UCSD-AML1 (cell line): Measurements from ENCODE around the gene PFKFB4.
A peak's percentile ranks its signal among the peaks of the same experiment; 100 is the strongest.

Source experiments
- DNase-seq: peaks from one replicate; lab custom pipeline; 2025; ENCODE audit not compliant: unreplicated experiment; lab: John Stamatoyannopoulos, UW

The PFKFB4 gene

DNA sequence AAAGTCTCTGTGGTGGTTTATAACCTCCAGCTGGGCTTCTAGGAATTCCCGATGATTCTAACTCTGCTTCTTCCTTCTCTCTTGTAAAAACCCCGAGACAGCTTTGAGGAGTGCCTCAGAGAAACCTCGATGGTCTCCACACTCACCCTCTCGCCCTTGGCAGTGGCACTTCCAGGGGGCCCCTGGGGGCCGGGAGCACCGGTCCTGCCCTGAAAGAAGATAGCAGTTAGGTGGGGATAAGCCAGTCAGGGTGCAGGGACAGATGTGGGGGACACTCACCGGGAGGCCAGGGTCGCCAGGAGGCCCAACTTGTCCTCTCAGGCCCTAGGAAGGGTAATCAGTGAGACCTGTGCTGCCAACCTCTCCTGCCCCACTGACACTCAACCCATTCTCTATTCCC, 28.8 kb upstream of the PFKFB4 start:
- DNase-seq: no peak

- DNase-seq: no peak
Measured at GRCh38 chr3:48584836-48585235, 28.2 kb upstream of the PFKFB4 start.

- no peak for DNase-seq
Measured at GRCh38 chr3:48581621-48582481, 25.2 kb upstream of the PFKFB4 start.

- no peak for DNase-seq
Measured at GRCh38 chr3:48576647-48577046, 20.0 kb upstream of the PFKFB4 start.

- no peak for DNase-seq
Measured at GRCh38 chr3:48575366-48575765, 18.8 kb upstream of the PFKFB4 start.

DNA sequence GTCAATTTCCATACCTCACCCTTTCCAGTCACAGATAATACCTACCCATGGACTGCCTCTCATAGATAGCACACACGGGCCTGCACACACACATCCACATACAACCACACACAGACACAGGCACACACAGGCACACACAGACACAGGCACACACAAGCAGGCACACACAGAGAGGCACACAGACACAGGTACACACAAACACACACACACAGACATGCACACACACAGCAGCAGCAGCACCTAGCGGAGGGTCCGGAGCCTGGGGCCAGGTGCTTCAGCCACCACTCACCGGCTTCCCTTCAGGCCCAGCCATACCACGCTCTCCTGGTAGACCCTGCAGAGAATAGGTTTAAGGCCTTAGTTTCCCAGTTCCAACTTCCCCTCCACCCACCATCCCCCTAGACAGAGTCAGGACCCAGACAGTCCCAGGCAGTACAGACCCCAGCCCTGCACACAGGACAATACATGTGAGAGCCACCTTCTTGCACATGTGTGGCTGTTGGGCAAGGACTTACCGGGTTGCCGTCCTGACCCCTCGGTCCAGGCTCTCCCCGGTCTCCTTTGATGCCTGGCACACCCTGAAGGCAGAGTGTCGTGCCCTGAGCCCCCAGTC, 17.5 kb upstream of the PFKFB4 start:
- DNase-seq: no peak

DNA sequence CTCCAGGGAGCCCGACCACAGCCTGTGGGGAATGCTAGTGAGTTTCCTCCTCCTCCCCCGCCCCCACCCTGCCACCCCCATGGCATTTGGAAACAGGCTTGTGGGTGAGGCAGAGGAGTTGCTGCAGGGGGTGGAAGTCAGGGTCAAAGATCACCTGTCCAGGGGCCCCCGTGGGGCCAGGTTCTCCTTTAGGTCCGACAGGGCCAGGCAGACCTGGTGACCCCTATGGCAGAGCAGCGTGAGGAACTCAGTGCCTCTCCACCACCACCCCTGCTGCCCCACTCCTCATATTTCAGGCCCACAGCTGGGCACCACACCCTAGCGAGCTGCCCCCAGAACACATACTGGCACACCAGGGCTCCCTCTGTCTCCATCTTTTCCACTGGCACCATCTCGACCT, 15.9 kb upstream of the PFKFB4 start:
- no peak for DNase-seq

DNA sequence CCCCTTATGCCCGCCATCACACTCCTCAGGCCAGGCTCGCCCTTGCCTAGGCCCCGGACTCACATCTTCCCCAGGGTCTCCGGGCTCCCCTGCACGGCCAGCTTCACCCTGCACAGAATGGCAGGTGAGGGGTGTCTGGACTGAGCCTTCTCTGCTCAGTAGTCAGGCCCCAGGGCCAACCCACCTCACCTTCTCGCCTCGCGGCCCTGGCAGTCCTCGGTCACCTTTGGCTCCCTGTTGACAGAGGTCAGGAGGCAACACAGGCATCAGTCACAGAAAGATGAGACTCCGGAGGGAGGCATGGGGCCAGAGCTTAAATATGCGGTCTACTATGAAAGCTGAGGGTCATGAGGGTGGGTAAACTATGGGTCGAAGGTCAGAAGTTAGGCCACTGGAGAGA, 15.3 kb upstream of the PFKFB4 start:
- no peak for DNase-seq

DNA sequence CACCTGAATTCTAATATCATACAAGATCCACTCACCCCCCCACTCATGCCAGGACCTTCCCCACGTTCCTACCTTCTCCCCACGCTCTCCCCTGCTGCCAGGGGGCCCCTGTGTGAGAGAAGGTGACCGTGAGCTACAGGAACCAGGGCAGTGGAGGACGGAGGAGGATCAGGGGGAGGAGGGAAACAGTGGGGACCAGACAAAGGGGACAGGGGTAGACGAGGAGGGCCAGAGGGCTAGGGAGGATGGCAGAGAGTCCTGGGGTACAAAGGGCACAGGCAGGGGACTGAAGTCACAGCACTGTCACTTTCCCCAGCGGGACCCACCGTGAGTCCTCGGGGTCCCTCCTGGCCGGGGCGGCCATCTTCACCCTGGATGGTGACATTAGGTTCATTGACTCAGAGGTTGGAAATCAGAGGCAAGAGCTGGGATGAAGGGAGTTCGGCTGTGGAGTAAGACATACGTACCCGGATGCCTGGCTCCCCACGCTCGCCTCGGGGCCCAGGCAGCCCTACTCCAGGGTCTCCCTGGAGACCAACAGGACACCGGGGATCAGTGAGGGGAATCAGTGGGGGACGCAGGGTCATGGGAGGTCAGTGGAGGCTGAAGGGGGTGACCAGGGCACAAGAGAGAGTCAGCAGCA, 13.3 kb upstream of the PFKFB4 start:
- no peak for DNase-seq

- DNase-seq: no peak
Measured at GRCh38 chr3:48569400-48569799, 12.8 kb upstream of the PFKFB4 start.

GRCh38 chr3:48568476-48568875, 11.9 kb upstream of the PFKFB4 start:
- no peak for DNase-seq

- no peak for DNase-seq
Measured at GRCh38 chr3:48567500-48567899, 10.9 kb upstream of the PFKFB4 start.

DNA sequence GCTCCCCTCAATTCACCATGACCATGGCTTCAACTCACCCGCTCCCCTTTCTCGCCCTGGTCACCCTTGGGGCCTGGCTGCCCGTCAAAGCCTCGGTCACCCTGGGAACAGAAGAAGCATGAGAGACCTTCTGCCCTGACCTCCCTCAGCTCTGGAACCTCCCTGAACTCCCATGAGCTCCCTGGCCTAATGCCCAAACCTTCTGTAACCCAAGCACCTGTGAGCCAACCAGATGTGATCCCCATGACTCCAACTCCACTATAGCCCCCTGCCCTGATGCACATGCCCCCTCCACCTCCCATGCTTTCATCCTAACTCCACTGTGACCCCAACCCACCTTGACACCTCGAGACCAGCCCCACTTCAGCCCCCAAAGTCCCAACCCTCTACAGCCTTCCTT, 10.5 kb upstream of the PFKFB4 start:
- no peak for DNase-seq

DNA sequence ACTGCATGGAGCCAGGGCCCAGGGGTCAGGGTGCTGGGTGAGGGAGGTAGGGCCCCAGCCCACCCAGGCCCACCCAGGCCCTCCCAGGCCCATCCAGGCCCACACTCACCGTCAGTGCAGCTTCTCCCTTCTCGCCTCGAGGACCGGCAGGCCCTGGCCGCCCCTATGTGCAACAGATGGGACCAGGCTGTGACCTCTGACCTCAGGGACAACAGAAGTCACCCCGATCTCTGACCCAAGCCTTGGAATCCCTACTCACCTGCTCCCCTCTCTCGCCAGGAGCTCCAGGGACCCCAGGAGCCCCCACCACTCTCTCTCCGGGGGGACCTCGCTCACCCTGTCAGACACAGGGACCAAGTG, 9.8 kb upstream of the PFKFB4 start:
- DNase-seq: no peak

GRCh38 chr3:48565591-48566400, 9.2 kb upstream of the PFKFB4 start:
- DNase-seq: peak; percentile 50

GRCh38 chr3:48565186-48565585, 8.6 kb upstream of the PFKFB4 start:
- DNase-seq: no peak

GRCh38 chr3:48564667-48565066, 8.1 kb upstream of the PFKFB4 start:
- DNase-seq: no peak

DNA sequence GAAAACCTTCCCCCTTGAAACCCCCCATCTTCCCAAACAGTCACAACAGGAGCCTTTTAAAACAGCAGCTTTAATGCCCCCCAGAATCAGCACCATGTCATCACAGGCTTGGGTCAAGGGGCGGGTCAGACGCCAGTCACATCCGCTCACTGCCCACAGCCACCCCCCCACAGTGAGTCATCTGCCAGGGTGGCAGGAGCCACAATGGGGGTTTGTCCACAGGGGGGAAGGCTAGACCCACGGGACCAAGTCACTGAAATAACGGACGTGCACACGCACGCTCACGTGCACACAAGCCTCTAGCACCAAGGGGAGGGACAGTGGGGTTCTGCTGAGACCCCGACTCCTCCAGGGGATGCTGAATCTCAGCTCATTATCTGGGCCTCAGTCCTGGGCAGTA, 7.4 kb upstream of the PFKFB4 start:
- peak; percentile 82 for DNase-seq

GRCh38 chr3:48563382-48563918, 6.8 kb upstream of the PFKFB4 start, which contains the start of gene UCN2:
Gene UCN2 (minus strand): TSS chr3:48563781. CDS start chr3:48563124, 657 bp downstream.
- peak; percentile 37 for DNase-seq

DNA sequence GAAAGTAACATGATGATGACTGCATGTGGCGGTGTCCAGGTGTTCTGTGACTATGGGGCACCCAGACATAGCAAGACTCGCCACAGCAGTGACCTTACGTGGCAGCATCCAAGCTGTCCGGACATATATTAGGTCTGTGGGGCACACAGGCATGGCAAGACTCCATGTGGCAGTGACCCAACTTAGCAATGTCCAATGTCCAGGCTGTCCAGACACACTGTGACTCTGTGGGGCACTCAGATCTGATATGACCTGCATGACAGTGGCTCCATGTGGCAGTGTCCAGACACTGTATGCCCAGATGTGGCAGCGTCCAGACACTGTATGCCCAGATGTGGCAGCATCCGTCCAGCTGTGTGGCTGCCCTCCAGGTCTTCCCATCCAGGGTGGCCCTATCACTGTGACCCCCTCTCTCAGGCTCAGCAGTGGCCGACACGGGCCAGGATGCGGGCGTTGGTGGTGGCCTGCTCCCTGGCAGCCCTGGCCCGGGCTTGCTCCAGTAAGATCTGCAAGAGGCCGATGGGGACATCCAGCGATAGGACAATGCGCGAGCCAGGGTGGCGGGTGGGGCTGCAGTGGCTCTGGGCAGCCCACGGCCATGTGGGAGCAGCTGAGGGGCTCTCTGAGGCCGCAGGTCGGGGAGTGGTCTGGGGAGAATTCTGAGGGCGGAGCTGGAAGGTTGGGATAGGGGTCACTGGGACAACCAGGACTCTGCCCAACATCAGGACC, 5.9 kb upstream of the PFKFB4 start:
- DNase-seq: no peak
